ENCODE data around the gene TUBGCP2. TPM values are rescaled to one million over a fixed set of nuclear protein-coding genes. Genes with fewer than 3 reads are reported as not detected.

TUBGCP2 gene
- total and polyA plus RNA-seq, 2 of the 13 experiments (the other 11 are each of a cell fraction or from before 2014, with no cell fraction given) = 21.3 to 34.5 TPM

DNA sequence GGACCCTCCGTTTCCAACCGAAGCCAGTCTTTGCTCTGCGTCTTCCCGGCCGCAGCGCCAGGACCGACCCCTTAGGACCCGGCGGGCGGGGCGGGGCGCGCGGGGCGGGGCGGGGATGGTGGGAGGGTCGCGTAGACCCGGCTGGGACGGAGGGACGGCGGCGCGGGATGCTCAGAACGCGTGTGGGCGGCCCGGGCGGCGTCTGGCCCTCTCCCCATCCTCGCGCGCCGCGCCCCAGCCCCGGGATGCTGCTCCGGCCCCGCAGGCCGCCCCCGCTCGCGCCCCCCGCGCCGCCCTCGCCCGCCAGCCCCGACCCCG lies 78.7 kb downstream of the TUBGCP2 start, which contains the start of gene UTF1:
UTF1 (plus strand) TSS at position 174 of the 318 bp plus-strand sequence; CDS start at position 246, 72 bp downstream.
- Histone ChIP-seq H4K20me1 (ENCODE audit: insufficient read depth, low read length) (no peaks in the 10 kb centered on the region), H2AFZ (ENCODE audit: low read length) (no peak within 1 kb of the TSS), H3K4me1 (ENCODE audit: insufficient read depth, low read length) (no peaks in the 10 kb centered on the region), H3K4me2 (ENCODE audit: low read depth, low read length) (no peak within 1 kb of the TSS), H3K36me3 (replicated peaks in 1 of 2; ENCODE audit: control insufficient read depth in 1 of 2, insufficient read depth in 2 of 2, low read length in 2 of 2) (no peaks in the 10 kb centered on the region), H3K27me3 (ENCODE audit: control insufficient read depth in 1 of 2, insufficient read depth in 2 of 2, low read length in 2 of 2) (peaks cover 10 to 56% of the 10 kb centered on the region in 2 experiments), H3K27ac (ENCODE audit: extremely low read length, insufficient read depth, low read length) (no peak within 1 kb of the TSS), H3K4me3 (replicated peaks in 1 of 3; ENCODE audit: insufficient read depth in 1 of 3, low read depth in 2 of 3, low read length in 3 of 3) (no peak within 1 kb of the TSS), H3K79me2 (ENCODE audit: insufficient read depth, low read length) (no peaks in the 10 kb centered on the region), H3K9me3 (ENCODE audit: low read length) (no peaks in the 10 kb centered on the region), H3K9ac (ENCODE audit: insufficient read depth, low read depth, low read length) (no peak within 1 kb of the TSS)
- DNase-seq (ENCODE audit: low spot score) = no peak
- ATAC-seq = no peak
- in situ Hi-C loops (cut with HindIII; ENCODE audit: extremely low pct_ligation_motif_present, low pct_unique_long_range_greater_than_20kb) (no loop called here), intact Hi-C loops (cut with micrococcal nuclease; ENCODE audit: unreplicated experiment) (no loop called here)
- POLR2A ChIA-PET = no interaction called here
- no peak for TF ChIP-seq ZMAT3 (CRISPR knock-in tag; conservative IDR thresholded peaks at IDR 0.05)
- TF ChIP-seq ZNF773 (CRISPR knock-in tag; IDR thresholded peaks at IDR 0.05; ENCODE audit: borderline replicate concordance) = no peak
- no peak for TF ChIP-seq HOXA5 (CRISPR knock-in tag; IDR thresholded peaks at IDR 0.05)
- TF ChIP-seq, protein P1, sequence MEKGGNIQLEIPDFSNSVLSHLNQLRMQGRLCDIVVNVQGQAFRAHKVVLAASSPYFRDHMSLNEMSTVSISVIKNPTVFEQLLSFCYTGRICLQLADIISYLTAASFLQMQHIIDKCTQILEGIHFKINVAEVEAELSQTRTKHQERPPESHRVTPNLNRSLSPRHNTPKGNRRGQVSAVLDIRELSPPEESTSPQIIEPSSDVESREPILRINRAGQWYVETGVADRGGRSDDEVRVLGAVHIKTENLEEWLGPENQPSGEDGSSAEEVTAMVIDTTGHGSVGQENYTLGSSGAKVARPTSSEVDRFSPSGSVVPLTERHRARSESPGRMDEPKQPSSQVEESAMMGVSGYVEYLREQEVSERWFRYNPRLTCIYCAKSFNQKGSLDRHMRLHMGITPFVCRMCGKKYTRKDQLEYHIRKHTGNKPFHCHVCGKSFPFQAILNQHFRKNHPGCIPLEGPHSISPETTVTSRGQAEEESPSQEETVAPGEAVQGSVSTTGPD (CRISPR knock-in tag; IDR thresholded peaks at IDR 0.05) = no peak
- TF ChIP-seq SRF (IDR thresholded peaks at IDR 0.05; ENCODE audit: low read depth, low read length) = no peak
- no peak for TF ChIP-seq HIVEP1 (CRISPR knock-in tag; IDR thresholded peaks at IDR 0.05)
- TF ChIP-seq KAT8 (CRISPR knock-in tag; IDR thresholded peaks at IDR 0.05) = no peak
- no peak for TF ChIP-seq JARID2 (CRISPR knock-in tag; IDR thresholded peaks at IDR 0.05; ENCODE audit: insufficient replicate concordance)
- no peak for TF ChIP-seq AKAP8 (CRISPR knock-in tag; IDR thresholded peaks at IDR 0.05)
- no peak for TF ChIP-seq TRIM24 (CRISPR knock-in tag; IDR thresholded peaks at IDR 0.05)
- no peak for TF ChIP-seq ZNF44 (CRISPR knock-in tag; IDR thresholded peaks at IDR 0.05)
- TF ChIP-seq FLYWCH1 (CRISPR knock-in tag; IDR thresholded peaks at IDR 0.05) = no peak
- TF ChIP-seq, protein P2, sequence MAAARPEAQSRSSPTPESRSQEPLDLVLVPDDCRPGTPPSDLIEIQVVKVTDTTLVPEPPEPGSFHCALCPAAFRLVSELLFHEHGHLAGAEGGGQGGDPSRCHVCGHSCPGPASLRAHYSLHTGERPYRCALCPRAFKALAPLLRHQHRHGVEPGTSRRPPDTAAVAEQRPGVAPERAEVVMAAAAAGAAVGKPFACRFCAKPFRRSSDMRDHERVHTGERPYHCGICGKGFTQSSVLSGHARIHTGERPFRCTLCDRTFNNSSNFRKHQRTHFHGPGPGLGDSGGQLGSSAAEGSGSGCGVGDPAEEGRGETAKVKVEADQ (CRISPR knock-in tag; IDR thresholded peaks at IDR 0.05; ENCODE audit: borderline replicate concordance) = no peak
- TF ChIP-seq, protein P3, sequence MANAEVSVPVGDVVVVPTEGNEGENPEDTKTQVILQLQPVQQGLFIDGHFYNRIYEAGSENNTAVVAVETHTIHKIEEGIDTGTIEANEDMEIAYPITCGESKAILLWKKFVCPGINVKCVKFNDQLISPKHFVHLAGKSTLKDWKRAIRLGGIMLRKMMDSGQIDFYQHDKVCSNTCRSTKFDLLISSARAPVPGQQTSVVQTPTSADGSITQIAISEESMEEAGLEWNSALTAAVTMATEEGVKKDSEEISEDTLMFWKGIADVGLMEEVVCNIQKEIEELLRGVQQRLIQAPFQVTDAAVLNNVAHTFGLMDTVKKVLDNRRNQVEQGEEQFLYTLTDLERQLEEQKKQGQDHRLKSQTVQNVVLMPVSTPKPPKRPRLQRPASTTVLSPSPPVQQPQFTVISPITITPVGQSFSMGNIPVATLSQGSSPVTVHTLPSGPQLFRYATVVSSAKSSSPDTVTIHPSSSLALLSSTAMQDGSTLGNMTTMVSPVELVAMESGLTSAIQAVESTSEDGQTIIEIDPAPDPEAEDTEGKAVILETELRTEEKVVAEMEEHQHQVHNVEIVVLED (CRISPR knock-in tag; IDR thresholded peaks at IDR 0.05; ENCODE audit: borderline replicate concordance) = no peak
- TF ChIP-seq TCF7L2 (IDR thresholded peaks at IDR 0.05; ENCODE audit: low read depth, low read length) = no peak
- no peak for FAIRE-seq
- CTCF ChIA-PET (ENCODE audit: low intra/inter-chr PET ratio, low total read pairs) = no interaction called here
- WGBS (ENCODE audit: low lambda C conversion rate) = 57% methylated on average over 16 of the region's 49 CpGs
- BruUV-seq (replicated peaks) = no TSS peak
